Activated naive CD4-positive, alpha-beta T cell treated with anti-CD3 and anti-CD28 coated beads for 36 hours (primary cell): ENCODE results near the gene DCAF4. TPM values are rescaled to one million over a fixed set of nuclear protein-coding genes. Genes with fewer than 3 reads are reported as not detected.

ENCODE experiments used
- CTCF ChIA-PET: fragments of 350-600 bp; sonication (Branson Sonifier 250); formaldehyde crosslinking; loops from one replicate; lab custom pipeline; 2021; ENCODE audit warnings: antibody characterized with exemption; lab: Charles Lee
- DNase-seq: peaks from one replicate; pipeline ENCODE4 v3.0.0-alpha.2; 2020
- H3K27ac Mint-ChIP-seq: one replicate; pipeline ENCODE4 v1.8.0; 2021; ENCODE audit warnings: mild to moderate bottlenecking, mixed read lengths
- H3K27me3 Mint-ChIP-seq: one replicate; pipeline ENCODE4 v1.8.0; 2021; ENCODE audit warnings: low read depth, mixed read lengths
- H3K36me3 Mint-ChIP-seq: one replicate; pipeline ENCODE4 v1.8.0; 2021; ENCODE audit warnings: low read depth, mixed read lengths
- H3K4me1 Mint-ChIP-seq: one replicate; pipeline ENCODE4 v1.8.0; 2021; ENCODE audit warnings: low read depth, mixed read lengths
- H3K4me3 Mint-ChIP-seq: one replicate; pipeline ENCODE4 v1.8.0; 2021; ENCODE audit warnings: mild to moderate bottlenecking, moderate library complexity, mixed read lengths
- H3K9me3 Mint-ChIP-seq: one replicate; pipeline ENCODE4 v1.8.0; 2021; ENCODE audit warnings: mixed read lengths
- intact Hi-C: fragments of 100-400 bp; cut with micrococcal nuclease; formaldehyde crosslinking; loops from one replicate; pipeline ENCODE4 v1.15.1; 2023
- total RNA-seq, 2 experiments: library from RNA; stranded (reverse); gene quantifications; one replicate each; pipeline ENCODE4 v1.2.3, GENCODE V29; 2021

Gene DCAF4
- 10 to 100 TPM; 13.3 to 16.4 TPM for total RNA-seq

GRCh38 chr14:72926292-72927028 is at the start of gene DCAF4:
Gene DCAF4 (plus strand): TSS chr14:72926464. CDS start chr14:72937979, 11,515 bp downstream.
- H3K4me1 Mint-ChIP-seq: peaks cover 6% of the 10 kb centered on the region
- peak; percentile 96 for DNase-seq
- peak within 1 kb of the TSS; percentile 94 for H3K4me3 Mint-ChIP-seq
- CTCF ChIA-PET: interaction anchor here (0.9 to 1.7 kb wide), 2 partner anchors 21 to 23 kb away, joined by 3 to 4 read pairs; no protein-coding TSS in a partner anchor
- H3K27ac Mint-ChIP-seq: peak within 1 kb of the TSS; percentile 56
- intact Hi-C loops: loop anchor here (1.0 to 10.0 kb wide), 8 partner anchors 18 to 566 kb away; partner anchors contain the start of genes DPF3, PSEN1, RBM25 and RIOX1
- H3K27me3 Mint-ChIP-seq: no peaks in the 10 kb centered on the region
- H3K9me3 Mint-ChIP-seq: no peaks in the 10 kb centered on the region
- peaks cover 2% of the 10 kb centered on the region for H3K36me3 Mint-ChIP-seq

GRCh38 chr14:72876710-72877063 is 49.6 kb upstream of the DCAF4 start:
- CTCF ChIA-PET: no interaction called here
- no peak overlapping the region for H3K27ac Mint-ChIP-seq
- H3K4me1 Mint-ChIP-seq: peaks cover 3% of the 10 kb centered on the region
- intact Hi-C loops: no loop called here
- peaks cover 2% of the 10 kb centered on the region for H3K9me3 Mint-ChIP-seq
- no peaks in the 10 kb centered on the region for H3K36me3 Mint-ChIP-seq
- H3K27me3 Mint-ChIP-seq: no peaks in the 10 kb centered on the region
- H3K4me3 Mint-ChIP-seq: no peak overlapping the region
- no peak for DNase-seq

GRCh38 chr14:72878746-72879145 is 47.5 kb upstream of the DCAF4 start:
- Mint-ChIP-seq H3K27me3 (no peaks in the 10 kb centered on the region), H3K9me3 (no peaks in the 10 kb centered on the region), H3K36me3 (no peaks in the 10 kb centered on the region), H3K4me1 (peaks cover 3% of the 10 kb centered on the region), H3K27ac (no peak overlapping the region), H3K4me3 (no peak overlapping the region)
- intact Hi-C loops: no loop called here
- CTCF ChIA-PET: no interaction called here
- DNase-seq: no peak

GRCh38 chr14:72879431-72879830 is 46.8 kb upstream of the DCAF4 start:
- H3K36me3 Mint-ChIP-seq: no peaks in the 10 kb centered on the region
- no peak overlapping the region for H3K27ac Mint-ChIP-seq
- intact Hi-C loops: no loop called here
- peaks cover 3% of the 10 kb centered on the region for H3K4me1 Mint-ChIP-seq
- CTCF ChIA-PET: no interaction called here
- no peaks in the 10 kb centered on the region for H3K27me3 Mint-ChIP-seq
- DNase-seq: no peak
- no peaks in the 10 kb centered on the region for H3K9me3 Mint-ChIP-seq
- no peak overlapping the region for H3K4me3 Mint-ChIP-seq

GRCh38 chr14:72880164-72880563 is 46.1 kb upstream of the DCAF4 start:
- H3K27me3 Mint-ChIP-seq: no peaks in the 10 kb centered on the region
- CTCF ChIA-PET: no interaction called here
- H3K36me3 Mint-ChIP-seq: no peaks in the 10 kb centered on the region
- no peak overlapping the region for H3K4me3 Mint-ChIP-seq
- H3K4me1 Mint-ChIP-seq: peaks cover 3% of the 10 kb centered on the region
- H3K9me3 Mint-ChIP-seq: no peaks in the 10 kb centered on the region
- intact Hi-C loops: no loop called here
- no peak for DNase-seq
- H3K27ac Mint-ChIP-seq: no peak overlapping the region

- intact Hi-C loops: no loop called here
- DNase-seq: no peak
- Mint-ChIP-seq H3K27ac (no peak overlapping the region), H3K9me3 (no peaks in the 10 kb centered on the region), H3K27me3 (no peaks in the 10 kb centered on the region), H3K36me3 (no peaks in the 10 kb centered on the region), H3K4me1 (peaks cover 3% of the 10 kb centered on the region), H3K4me3 (no peak overlapping the region)
- CTCF ChIA-PET: interaction anchor here (0.7 kb wide), 1 partner anchor 58 kb away, joined by 4 read pairs; no protein-coding TSS in a partner anchor
These were observed 45.4 kb upstream of the DCAF4 start for GRCh38 chr14:72880820-72881219.

- peaks cover 3% of the 10 kb centered on the region for H3K4me1 Mint-ChIP-seq
- H3K4me3 Mint-ChIP-seq: no peak overlapping the region
- no peaks in the 10 kb centered on the region for H3K27me3 Mint-ChIP-seq
- no peaks in the 10 kb centered on the region for H3K36me3 Mint-ChIP-seq
- H3K9me3 Mint-ChIP-seq: no peaks in the 10 kb centered on the region
- H3K27ac Mint-ChIP-seq: no peak overlapping the region
- CTCF ChIA-PET: interaction anchor here (0.7 kb wide), 1 partner anchor 58 kb away, joined by 4 read pairs; no protein-coding TSS in a partner anchor
- DNase-seq: no peak
- intact Hi-C loops: no loop called here
These were observed 44.7 kb upstream of the DCAF4 start for GRCh38 chr14:72881543-72881942.

GRCh38 chr14:72882047-72882446 is 44.2 kb upstream of the DCAF4 start:
- Mint-ChIP-seq H3K27me3 (no peaks in the 10 kb centered on the region), H3K27ac (no peak overlapping the region), H3K4me1 (peaks cover 3% of the 10 kb centered on the region), H3K9me3 (no peaks in the 10 kb centered on the region), H3K36me3 (no peaks in the 10 kb centered on the region), H3K4me3 (no peak overlapping the region)
- intact Hi-C loops: no loop called here
- CTCF ChIA-PET: no interaction called here
- no peak for DNase-seq

- peaks cover 3% of the 10 kb centered on the region for H3K4me1 Mint-ChIP-seq
- H3K36me3 Mint-ChIP-seq: no peaks in the 10 kb centered on the region
- no peak overlapping the region for H3K27ac Mint-ChIP-seq
- intact Hi-C loops: no loop called here
- CTCF ChIA-PET: no interaction called here
- no peak overlapping the region for H3K4me3 Mint-ChIP-seq
- DNase-seq: no peak
- H3K9me3 Mint-ChIP-seq: no peaks in the 10 kb centered on the region
- no peaks in the 10 kb centered on the region for H3K27me3 Mint-ChIP-seq
These were observed 43.8 kb upstream of the DCAF4 start for GRCh38 chr14:72882463-72882862.

GRCh38 chr14:72883109-72883508 is 43.2 kb upstream of the DCAF4 start:
- Mint-ChIP-seq H3K27me3 (no peaks in the 10 kb centered on the region), H3K27ac (no peak overlapping the region), H3K9me3 (no peaks in the 10 kb centered on the region), H3K4me1 (peaks cover 3% of the 10 kb centered on the region), H3K4me3 (no peak overlapping the region), H3K36me3 (no peaks in the 10 kb centered on the region)
- intact Hi-C loops: no loop called here
- no peak for DNase-seq
- CTCF ChIA-PET: no interaction called here

- no peaks in the 10 kb centered on the region for H3K27me3 Mint-ChIP-seq
- H3K4me3 Mint-ChIP-seq: no peak overlapping the region
- CTCF ChIA-PET: interaction anchor here (0.6 to 0.7 kb wide), 2 partner anchors 370 to 552 kb away, joined by 3 read pairs; no protein-coding TSS in a partner anchor
- H3K36me3 Mint-ChIP-seq: no peaks in the 10 kb centered on the region
- peak; percentile 14 for DNase-seq
- H3K27ac Mint-ChIP-seq: no peak overlapping the region
- peaks cover 3% of the 10 kb centered on the region for H3K4me1 Mint-ChIP-seq
- intact Hi-C loops: no loop called here
- H3K9me3 Mint-ChIP-seq: no peaks in the 10 kb centered on the region
These were observed 42.3 kb upstream of the DCAF4 start for GRCh38 chr14:72883961-72884360.

GRCh38 chr14:72884386-72884785 is 41.9 kb upstream of the DCAF4 start:
- no peak for DNase-seq
- Mint-ChIP-seq H3K4me1 (peaks cover 3% of the 10 kb centered on the region), H3K27ac (no peak overlapping the region), H3K4me3 (no peak overlapping the region), H3K36me3 (no peaks in the 10 kb centered on the region), H3K9me3 (no peaks in the 10 kb centered on the region), H3K27me3 (no peaks in the 10 kb centered on the region)
- intact Hi-C loops: no loop called here
- CTCF ChIA-PET: interaction anchor here (0.6 to 0.7 kb wide), 2 partner anchors 370 to 553 kb away, joined by 3 read pairs; no protein-coding TSS in a partner anchor

GRCh38 chr14:72887514-72887913 is 38.8 kb upstream of the DCAF4 start:
- CTCF ChIA-PET: interaction anchor here (0.7 to 0.8 kb wide), 2 partner anchors 10 to 16 kb away, joined by 3 read pairs; no protein-coding TSS in a partner anchor
- peaks cover 19% of the 10 kb centered on the region for H3K27me3 Mint-ChIP-seq

More at GRCh38 chr14:72887514-72887913, 38.8 kb upstream of the DCAF4 start:
- DNase-seq: no peak
- Mint-ChIP-seq H3K9me3 (no peaks in the 10 kb centered on the region), H3K4me1 (peaks cover 5% of the 10 kb centered on the region), H3K4me3 (no peak overlapping the region), H3K36me3 (no peaks in the 10 kb centered on the region), H3K27ac (no peak overlapping the region)
- intact Hi-C loops: no loop called here
